HG02759 (cell line): ENCODE results near the gene RSPH3.
"Not testable (repeated sequence)": the region's sequence is repeated elsewhere in the genome, so short reads cannot be mapped to it uniquely, and the experiment has no call there.

ENCODE experiments used
- ATAC-seq: cut with Tn5 transposase; IDR thresholded peaks from one replicate; pipeline ENCODE4 v1.9.1; 2021; ENCODE audit warnings: mild to moderate bottlenecking, moderate library complexity; ENCODE audit not compliant: unreplicated experiment

The RSPH3 gene

DNA sequence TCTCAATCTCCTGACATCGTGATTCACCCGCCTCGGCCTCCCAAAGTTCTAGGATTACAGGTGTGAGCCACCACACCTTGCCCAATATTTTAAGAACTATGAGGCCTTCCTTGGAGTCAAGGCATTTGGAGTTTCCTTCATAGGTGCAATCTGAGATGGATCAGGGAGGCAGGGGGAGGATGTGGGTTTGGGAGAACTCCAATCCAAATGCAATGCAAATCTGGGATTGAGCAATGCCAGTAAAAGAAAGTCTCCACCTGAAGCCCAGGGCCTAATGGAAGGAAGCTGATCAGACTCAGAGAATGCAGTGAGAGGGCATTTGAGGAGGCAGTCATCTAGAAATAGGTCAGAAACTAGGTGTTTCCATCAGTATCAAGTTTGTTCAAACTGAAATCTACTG is 21.2 kb downstream of the RSPH3 start:
- no peak for ATAC-seq

DNA sequence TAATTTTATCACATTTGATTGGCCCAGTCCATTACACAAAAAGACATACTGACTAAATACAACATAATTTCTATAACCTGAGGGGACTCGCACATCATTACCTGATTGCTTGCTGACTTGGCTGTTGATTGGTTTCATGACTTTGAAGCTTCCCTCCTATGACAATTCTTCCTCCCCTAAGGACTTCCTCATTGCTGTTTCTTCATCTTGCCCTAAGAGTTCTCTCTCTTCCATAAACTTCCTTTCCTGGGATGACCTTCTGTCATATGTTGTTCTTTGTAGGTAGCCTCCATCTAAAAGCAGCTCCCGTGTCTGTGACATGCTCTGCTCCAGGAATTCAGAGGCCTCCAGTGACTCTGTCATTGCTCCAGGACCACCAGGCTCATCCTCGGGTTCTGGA is 22.6 kb downstream of the RSPH3 start:
- no peak for ATAC-seq

DNA sequence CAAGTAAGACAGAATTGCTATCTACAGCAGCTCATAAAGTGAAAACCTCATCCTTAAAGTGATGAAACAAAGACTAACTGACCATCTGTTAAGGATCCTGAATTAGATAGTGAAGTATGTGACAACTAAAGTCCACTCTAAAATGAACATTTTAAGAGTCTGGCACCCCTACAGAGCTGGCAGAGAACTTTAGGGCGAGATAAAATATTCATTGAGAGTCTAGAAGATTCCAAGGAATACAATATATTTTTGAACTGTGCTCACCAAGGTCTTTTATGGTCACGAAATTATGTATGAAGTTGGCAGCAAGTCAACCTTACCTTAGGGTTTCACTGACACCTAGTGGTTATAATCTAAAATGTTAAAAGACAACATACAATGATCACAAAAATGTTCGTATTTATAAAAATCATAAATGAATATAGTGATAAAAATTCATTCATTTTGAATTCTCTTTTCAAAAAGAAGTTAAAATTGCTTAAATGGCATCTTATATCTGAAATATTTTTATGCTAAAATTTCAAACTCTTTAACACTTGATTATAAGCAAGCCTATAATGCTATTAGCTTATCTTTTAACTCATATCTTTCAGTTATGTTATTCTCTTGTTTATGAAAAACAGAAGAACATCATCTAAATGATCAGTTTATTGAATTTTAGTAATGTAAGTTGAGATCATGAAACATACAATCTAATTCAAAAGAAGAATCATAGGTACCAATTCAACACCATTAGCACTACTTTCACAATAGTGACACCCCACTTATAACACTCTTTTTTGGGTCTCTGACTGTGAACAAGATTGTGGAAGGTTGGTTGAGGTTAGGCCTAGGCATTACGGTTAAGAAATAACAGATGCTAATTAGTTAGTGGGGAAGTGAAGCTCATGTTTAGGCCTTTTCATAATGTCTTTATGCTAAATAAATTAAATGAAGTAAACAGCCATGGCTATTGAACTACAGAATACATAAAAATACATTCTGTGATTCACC is 27.5 kb downstream of the RSPH3 start:
- ATAC-seq = no peak

DNA sequence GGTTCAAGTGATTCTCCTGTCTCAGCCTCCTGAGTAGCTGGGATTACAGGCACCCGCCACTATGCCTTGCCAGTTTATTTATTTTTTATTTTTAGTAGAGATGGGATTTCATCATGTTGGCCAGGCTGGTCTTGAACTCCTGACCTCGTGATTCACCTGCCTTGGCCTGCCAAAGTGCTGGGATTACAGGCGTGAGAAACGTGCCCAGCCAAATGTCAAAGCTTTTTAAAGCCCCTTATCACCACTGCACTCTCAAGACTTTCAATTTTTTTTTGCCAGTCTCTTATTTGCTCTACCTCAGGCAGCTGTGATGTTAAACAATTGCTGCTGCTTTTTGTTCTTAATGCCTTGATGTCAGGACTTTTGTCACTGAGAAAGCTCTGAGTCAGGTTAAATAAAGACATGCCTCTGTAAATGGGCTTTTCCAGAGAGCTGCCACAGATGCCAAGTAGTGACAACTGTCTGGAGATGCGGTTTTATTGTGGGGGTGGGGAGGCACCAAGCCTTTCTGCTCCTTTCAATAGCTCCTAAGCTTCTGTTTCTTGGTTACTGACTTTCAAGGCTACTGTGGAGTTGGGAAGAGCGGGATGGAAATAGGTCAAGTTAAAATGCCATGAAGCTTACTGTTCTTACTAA is 29.2 kb downstream of the RSPH3 start:
- no peak for ATAC-seq

DNA sequence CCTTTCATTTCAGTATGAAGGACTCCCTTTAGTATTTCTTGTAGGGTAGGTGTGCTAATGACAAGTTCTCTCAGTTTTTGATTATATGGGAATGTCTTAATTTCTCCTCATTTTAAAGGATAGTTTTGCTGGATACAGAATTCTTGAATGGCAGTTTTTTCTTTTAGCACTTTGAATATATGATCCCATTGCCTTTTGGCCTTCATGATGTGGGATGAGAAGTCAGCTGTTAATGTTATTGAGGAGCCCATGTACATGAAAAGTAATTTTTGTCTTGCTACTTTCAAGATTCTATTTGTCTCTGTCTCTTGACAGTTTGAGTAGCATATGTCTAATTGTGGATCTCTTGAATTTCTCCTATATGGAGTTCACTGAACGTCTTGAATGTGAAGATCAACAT is 30.9 kb downstream of the RSPH3 start:
- no peak for ATAC-seq

DNA sequence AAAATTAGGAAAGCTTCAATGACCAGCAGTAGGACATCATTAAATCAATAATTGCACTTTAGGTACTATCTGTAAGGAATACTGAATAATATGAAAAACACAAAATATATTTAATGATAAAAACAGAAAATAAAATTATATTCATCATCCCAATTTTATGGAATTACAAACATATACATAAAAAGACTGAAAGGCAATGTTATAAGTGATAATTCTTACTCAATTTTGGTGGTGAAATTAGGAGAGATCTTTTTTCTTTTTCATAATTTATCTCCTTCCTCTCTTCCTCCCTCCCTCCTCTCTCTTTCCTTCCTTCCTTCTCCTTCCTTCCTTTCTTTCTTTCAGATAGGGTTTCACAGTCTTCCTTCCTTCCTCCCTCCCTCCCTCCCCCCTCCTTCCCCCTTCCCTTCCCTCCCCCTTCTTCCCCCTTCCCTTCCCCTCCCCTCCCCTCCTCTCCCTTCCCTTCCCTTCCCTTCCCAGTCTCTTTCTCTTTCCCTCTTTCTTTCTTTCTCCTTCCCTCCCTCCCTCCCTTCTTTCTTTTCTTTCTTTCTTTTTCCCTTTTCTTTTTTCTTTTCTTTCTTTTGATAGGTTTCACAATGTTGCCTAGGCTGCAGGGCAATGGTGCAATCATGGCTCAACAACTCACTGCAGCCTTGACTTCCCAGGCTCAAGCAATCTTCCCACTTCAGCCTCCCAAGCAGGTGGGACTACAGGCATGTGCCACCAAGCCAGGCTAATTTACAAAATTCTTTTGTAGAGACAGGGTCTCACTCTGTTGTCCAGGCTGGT is 36.8 kb downstream of the RSPH3 start:
- ATAC-seq = no peak

DNA sequence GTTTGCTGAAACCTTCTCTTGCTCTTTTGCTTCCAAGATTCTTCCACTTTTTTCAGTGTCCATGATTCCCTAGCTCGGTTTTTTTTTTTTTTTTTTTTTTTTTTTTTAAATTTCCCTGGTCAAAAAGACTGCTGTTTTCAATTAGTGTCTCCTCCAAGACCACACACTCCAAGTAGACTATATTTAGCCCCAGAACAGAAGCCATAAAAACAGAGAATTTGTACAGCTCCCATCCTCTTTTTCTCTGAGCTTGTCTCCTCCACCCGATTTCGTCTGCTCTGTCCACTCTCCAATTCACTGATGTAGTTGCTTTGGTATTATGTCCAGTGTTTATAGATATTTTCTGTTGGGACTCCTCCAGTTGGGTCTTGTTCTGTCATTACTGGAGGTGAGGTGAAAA is 37.6 kb downstream of the RSPH3 start:
- ATAC-seq = no peak

DNA sequence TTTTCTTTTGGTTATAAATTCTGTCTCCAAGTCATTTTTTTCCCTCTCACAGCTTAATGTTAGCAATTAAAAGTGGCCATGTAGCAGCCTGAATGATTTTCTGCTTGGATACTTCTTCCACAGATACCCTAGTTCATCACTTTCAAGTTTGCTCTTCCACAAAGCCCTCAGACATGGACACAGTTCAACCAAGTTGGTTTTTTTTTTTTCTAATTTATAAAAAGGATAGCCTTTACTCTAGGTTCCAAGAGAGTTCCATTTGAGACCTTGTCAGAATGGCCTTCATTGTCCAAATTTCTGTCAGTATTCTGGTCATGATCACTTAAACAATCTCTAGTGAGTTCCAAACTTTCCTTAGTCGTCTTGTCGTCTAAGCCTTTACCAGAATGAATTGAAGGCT is 40.0 kb downstream of the RSPH3 start:
- no peak for ATAC-seq

DNA sequence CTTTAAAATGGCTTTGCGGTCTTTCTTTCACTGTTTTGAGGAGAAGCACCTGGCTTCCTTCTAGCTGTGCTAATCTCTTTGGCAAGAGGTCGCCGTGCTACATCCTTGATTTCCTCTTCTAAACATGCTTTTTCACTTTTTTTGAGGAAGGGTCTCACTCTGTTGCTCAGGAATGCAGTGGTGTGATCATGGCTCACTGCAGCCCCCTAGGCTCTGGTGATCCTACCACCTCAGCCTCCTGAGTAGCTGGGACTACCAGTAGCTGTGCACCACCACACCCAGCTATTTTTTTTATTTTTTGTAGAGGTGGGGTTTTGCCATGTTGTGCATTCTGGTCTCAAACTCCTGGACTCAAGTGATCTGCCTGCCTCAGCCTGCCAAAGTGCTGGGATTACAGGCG is 40.5 kb downstream of the RSPH3 start:
- ATAC-seq = no peak

DNA sequence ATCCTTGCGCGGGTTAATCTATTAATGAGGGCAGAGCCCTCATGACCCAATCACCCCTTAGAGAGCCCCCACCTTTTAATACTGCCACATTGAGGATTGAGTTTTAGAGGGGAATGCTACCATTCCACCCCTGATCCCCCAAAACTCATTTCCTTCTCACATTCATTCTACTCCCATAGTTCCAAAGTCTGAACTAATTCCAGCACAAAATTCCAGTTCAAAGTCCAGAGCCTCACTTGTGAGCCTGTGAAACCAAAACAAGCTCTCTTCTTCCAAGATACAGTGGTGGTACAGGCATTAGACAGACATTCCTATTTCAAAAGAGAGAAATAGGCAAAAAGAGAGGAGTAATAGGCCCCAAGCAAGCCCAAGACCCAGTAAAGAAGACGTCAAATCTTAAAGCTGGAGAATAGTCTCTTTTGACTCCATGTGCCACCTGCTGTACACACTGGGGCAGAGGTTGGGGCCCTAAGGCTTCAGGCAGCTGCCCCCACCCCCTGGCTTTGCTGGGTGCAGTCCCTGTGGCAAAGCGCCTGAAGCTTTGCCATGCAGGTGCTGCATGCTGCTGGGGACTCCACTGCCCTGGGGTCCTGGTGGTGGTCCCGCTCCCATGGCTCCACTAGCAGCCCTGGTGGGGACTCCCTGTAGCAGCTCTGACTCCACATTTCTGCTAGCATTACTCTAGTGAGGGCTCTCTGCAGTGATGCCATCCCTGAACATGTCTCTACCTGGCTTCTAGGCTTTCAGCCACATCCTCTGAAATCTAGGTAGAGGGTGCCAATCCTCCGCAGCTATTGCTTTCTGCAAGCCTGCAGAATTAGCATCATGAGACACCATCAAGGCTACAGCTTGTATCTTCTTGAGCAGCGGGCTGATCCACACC is 41.3 kb downstream of the RSPH3 start:
- ATAC-seq = no peak

DNA sequence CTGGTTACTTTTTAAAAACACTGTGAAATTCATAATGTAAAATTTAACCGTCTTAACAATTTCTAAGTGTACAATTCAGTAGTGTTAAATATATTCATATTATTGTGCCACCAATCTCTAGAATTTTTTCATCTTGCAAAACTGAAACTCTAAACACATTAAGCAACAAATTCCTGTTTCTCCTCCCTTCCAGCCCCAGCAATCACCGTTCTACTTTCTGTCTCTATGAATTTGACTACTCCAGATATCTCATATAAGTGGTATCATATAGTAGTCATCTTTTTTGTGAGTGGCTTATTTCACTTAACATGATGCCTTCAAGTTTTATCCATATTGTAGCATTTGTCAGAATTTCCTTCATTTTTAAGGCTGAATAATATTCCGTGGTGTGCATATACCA is 44.7 kb downstream of the RSPH3 start:
- no peak for ATAC-seq

DNA sequence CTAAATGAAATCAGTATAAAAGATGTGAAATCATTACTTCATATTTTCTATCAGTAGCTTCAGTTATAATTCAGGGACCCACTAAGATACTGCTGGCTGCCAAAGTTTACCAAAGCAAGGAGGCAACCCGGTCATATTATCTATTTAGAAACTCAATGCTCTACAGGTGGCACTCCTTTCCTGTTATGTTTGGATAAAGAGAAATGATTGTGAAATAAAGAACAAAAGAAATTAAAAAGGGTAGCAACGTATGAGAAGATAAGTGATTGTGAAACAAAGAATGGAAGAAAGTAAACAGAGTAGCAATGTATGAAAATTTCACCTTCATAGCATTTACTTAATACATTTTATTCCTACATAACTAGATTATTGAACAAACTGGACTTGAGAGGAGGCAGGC is 45.2 kb downstream of the RSPH3 start:
- ATAC-seq = no peak

DNA sequence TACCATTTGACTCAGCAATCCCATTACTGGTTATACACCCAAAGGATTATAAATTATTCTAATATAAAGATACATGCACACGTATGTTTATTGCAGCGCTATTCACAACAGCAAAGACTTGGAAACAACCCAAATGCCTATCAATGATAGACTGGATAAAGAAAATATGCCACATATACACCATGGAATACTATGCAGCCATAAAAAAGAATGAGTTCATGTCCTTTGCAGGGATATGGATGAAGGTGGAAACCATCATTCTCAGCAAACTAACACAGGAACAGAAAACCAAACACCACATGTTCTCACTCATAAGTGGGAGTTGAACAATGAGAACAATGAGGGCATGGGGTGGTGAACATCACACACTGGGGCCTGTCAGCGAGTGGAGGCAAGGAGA is 48.0 kb downstream of the RSPH3 start:
- ATAC-seq = not testable (repeated sequence)

DNA sequence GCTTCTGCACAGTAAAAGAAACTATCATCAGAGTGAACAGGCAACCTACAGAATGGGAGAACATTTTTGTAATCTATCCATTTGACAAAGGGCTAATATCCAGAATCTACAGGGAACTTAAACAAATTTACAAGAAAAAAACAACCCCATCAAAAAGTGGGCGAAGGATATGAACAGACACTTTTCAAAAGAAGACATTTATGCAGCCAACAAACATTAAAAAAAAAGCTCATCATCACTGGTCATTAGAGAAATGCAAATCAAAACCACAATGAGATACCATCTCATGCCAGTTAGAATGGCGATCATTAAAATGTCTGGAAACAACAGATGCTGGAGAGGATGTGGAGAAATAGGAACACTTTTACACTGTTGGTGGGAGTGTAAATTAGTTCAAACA is 48.4 kb downstream of the RSPH3 start:
- not testable (repeated sequence) for ATAC-seq

DNA sequence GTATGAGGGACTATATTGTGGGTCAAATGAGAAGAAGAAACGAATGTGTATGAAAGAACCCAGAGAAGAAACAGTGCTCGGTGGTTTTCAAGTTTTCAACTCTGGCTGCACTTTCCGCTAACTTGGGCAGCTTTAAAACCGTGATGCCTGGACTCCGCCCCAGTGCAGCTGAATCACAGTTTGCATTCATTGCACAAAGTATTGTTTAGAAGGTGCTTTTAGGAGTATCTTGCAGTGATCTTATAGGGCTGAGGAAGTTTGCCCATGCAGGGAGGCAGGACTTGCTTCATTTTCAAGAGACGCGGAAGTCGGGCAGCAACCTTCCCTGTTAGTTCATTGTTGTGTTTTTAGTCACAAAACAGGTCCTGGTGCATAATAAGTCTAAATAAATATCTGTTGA is 52.7 kb downstream of the RSPH3 start:
- ATAC-seq = no peak

DNA sequence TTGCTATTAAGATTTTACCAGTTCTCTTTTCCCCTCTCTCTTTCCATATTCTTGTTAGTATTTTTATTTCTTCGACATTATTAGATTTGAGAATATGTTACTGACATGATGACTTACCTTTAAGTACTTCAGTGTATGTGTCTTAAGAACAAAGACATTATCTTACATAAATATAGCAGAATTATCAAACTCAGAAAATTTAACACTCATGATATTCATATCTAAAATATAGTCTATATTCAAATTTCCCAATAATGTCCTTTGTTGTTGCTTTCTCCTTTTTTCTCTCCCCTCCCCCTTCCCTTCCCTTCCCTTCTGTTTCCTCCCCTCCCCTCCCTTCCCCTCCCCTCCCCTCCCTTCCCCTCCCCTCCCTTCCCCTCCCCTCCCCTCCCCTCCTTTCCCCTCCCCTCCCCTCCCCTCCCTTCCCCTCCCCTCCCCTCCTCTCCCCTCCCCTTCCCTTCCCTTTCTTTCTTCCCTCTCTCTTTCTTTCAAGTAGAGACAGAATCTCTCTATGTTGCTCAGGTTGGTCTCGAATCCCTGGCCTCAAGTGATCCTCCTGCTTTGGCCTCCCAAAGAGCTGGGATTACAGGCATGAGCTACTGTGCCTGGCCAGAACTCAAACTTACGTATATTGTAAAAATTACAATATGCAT is 56.5 kb downstream of the RSPH3 start:
- ATAC-seq = no peak

DNA sequence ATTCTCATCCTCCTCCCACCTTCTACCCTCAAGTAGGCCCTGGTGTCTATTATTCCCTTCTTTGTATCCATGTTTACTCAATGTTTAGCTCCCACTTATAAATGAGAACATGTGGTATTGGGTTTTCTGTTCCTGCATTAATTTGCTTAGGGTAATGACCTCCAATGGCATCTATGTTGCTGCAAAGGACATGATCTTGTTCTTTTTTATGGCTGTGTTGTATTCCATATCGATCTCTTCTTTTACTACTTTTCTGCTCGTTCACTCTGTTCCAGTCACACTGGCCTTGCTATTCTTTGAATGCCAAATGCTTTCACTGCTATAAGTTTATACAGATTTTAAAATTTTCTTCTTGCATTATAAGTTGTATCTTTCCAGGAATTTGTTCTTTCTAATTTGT is 57.7 kb downstream of the RSPH3 start:
- ATAC-seq = no peak

DNA sequence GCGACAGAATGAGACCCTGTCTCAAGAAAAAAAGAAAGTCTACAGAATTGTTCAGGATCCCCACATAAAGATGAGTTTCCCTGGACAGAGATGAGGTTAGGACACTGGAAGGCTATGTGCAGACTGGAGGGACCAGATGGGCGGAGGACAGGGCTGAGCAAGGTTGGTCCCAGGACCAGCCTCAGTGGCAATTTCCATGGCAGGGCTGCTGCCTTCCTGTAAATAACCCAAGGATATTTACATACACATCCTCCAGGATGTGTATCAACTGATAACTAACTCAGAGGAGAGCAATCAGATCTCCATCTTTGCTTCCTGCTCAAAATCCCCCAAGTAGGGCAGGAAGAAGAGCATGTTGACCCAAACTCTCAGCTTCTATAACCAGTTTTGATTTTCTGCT is 58.8 kb downstream of the RSPH3 start:
- no peak for ATAC-seq

DNA sequence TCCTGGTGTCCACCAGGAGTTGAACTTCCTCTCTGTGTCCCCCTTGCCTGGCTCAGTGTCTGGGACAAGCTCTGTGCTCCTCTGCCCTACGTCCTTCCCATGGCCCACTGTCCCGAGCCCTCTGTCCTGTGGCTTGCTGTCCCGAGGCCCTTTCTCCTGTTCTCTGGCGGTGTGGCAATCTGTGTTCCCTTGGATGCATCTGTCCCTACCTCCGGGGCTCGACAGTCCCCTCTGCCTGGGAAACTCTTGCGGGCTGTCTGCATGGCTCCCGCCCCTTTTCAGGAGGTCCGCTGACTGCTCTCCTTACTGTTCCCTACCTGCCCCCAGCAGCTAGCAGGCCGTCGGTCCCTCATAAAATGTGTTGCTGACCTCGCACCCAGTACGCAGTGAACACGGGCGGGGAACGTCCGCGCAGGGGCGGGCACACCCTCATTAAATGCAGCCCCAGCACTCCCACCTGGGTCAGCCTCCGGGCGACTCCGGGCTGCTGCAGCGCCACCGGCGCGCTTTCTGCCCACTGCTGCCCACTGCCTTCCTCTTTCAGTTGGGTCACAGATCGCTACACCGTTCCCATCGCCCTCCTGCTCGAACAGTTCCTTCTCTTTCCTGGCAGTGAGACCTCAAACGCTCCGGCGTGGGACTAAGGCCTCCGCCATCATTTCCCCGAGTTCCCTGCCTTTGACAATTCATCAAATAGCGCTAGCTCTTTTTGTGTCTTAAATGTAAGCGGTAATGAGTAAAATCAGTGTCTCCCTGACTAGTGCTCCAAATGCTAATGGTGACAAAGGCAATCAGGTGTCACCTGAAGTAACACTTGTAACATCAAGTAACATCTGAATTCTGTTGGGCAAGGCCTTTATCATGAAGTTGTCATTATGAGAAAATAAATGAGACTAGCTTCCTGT is 60.5 kb downstream of the RSPH3 start:
- ATAC-seq = no peak
